ENCODE results near the gene MOCS3. TPM values are rescaled to one million over a fixed set of nuclear protein-coding genes. Genes with fewer than 3 reads are reported as not detected.
A peak's percentile ranks its signal among the peaks of the same experiment; 100 is the strongest.

MOCS3 gene
- total and polyA plus RNA-seq, 10 of the 15 experiments (the other 5 are each of a cell fraction or from before 2014, with no cell fraction given): 0.87 to 5.9 (median 3.6) TPM

- Histone ChIP-seq H3K4me3 (peak overlapping the region; percentile 94), H4K20me1 (ENCODE audit: control insufficient read depth, insufficient read depth) (no peaks in the 10 kb centered on the region), H3K36me3 (ENCODE audit: control insufficient read depth in 2 of 2, insufficient read depth in 2 of 2, low read length in 1 of 2) (peaks cover 0 to 19% of the 10 kb centered on the region in 2 experiments; a peak in 1 of 4 replicates), H2AFZ (ENCODE audit: control insufficient read depth, low read depth, low read length) (no peak overlapping the region), H3K27me3 (replicated peaks in 1 of 2; ENCODE audit: control insufficient read depth in 2 of 2, insufficient read depth in 2 of 2, low read length in 1 of 2) (no peaks in the 10 kb centered on the region), H3K9me3 (replicated peaks; ENCODE audit: control insufficient read depth, insufficient read depth, low read length) (no peaks in the 10 kb centered on the region), H3K4me2 (ENCODE audit: control insufficient read depth, insufficient read depth) (0 out of 2 replicates have a peak overlapping the region, but pooled peaks have one; percentile 62), H3K9ac (ENCODE audit: control insufficient read depth, insufficient read depth, low read length) (peak overlapping the region; percentile 91), H3K79me2 (ENCODE audit: control insufficient read depth, insufficient read depth, low read length) (peaks cover 52% of the 10 kb centered on the region), H3K27ac (ENCODE audit: control insufficient read depth, insufficient read depth) (peak overlapping the region; percentile 79), H3K4me1 (ENCODE audit: control insufficient read depth, insufficient read depth, low read length) (peaks cover 5% of the 10 kb centered on the region; the same call in 1 of the 2 replicates)
- WGBS (ENCODE audit: insufficient coverage, insufficient replicate concordance, low lambda C conversion rate, missing lambda C conversion rate): under 1% methylated on average over 17 of the region's 79 CpGs
- ChIA-PET CTCF (interaction anchor here (0.6 to 13.0 kb wide), 26 partner anchors 11 to 447 kb away, joined by 3 to 336 read pairs (median 7); partner anchors contain the start of genes BCAS4, DPM1 and MOCS3), SMC1A (ENCODE audit: uncharacterized antibody, unreplicated experiment) (interaction anchor here (1.2 to 8.2 kb wide), 17 partner anchors 10 to 137 kb away, joined by 4 to 90 read pairs (median 7); partner anchors contain the start of genes BCAS4, DPM1 and MOCS3), POLR2A (interaction anchor here (0.9 to 6.0 kb wide), 12 partner anchors 13 to 140 kb away, joined by 3 to 67 read pairs (median 8); partner anchors contain the start of genes BCAS4, DPM1 and MOCS3), RAD21 (ENCODE audit: unreplicated experiment) (interaction anchor here (0.6 to 7.6 kb wide), 18 partner anchors 10 to 781 kb away, joined by 3 to 125 read pairs (median 8); partner anchors contain the start of genes BCAS4, DPM1 and MOCS3)
- DNase-seq (ENCODE audit: low read depth, low spot score) (no peak), FAIRE-seq (no peak), ATAC-seq (peak; percentile 4; the same call in 1 of the 3 replicates)
- TF ChIP-seq ZNF622 (IDR thresholded peaks at IDR 0.05) (no peak), SMARCA5 (IDR thresholded peaks at IDR 0.05) (0 out of 2 replicates have a peak, but pooled peaks have one; percentile 29), POLR2A (IDR thresholded peaks at IDR 0.05; ENCODE audit: low read depth, low read length) (peak; percentile 48; the same call in 1 of the 2 replicates), ESRRA (IDR thresholded peaks at IDR 0.05; ENCODE audit: low read length) (no peak)
- intact Hi-C loops (cut with micrococcal nuclease; ENCODE audit: unreplicated experiment): no loop called here
- no TSS peak for BruUV-seq (replicated peaks)
- in situ Hi-C loops (cut with MboI): no loop called here
Observed at GRCh38 chr20:50930139-50930975, 28.3 kb upstream of the MOCS3 start.

- peaks cover 0 to 21% of the 10 kb centered on the region in 2 experiments; a peak in 1 of 4 replicates for H3K36me3 ChIP-seq (ENCODE audit: control insufficient read depth in 2 of 2, insufficient read depth in 2 of 2, low read length in 1 of 2)
- H3K4me1 ChIP-seq (ENCODE audit: control insufficient read depth, insufficient read depth, low read length): peaks cover 5% of the 10 kb centered on the region; the same call in 1 of the 2 replicates
- in situ Hi-C loops (cut with MboI) (no loop called here), intact Hi-C loops (cut with micrococcal nuclease; ENCODE audit: unreplicated experiment) (loop anchor here (1.0 kb wide), 2 partner anchors 27 to 113 kb away; partner anchors contain the start of genes DPM1 and MOCS3)
- H3K27me3 ChIP-seq (replicated peaks in 1 of 2; ENCODE audit: control insufficient read depth in 2 of 2, insufficient read depth in 2 of 2, low read length in 1 of 2): no peaks in the 10 kb centered on the region
- no peak overlapping the region for H2AFZ ChIP-seq (ENCODE audit: control insufficient read depth, low read depth, low read length)
- ChIA-PET RAD21 (ENCODE audit: unreplicated experiment) (interaction anchor here (0.6 to 7.6 kb wide), 16 partner anchors 11 to 781 kb away, joined by 3 to 125 read pairs (median 4); partner anchors contain the start of genes BCAS4, DPM1 and MOCS3), POLR2A (interaction anchor here (0.9 to 6.0 kb wide), 11 partner anchors 10 to 136 kb away, joined by 3 to 67 read pairs (median 5); partner anchors contain the start of genes BCAS4, DPM1 and MOCS3), SMC1A (ENCODE audit: uncharacterized antibody, unreplicated experiment) (interaction anchor here (1.0 to 8.2 kb wide), 10 partner anchors 9 to 138 kb away, joined by 3 to 90 read pairs (median 6); partner anchors contain the start of genes BCAS4, DPM1 and MOCS3), CTCF (interaction anchor here (0.6 to 13.0 kb wide), 13 partner anchors 10 to 303 kb away, joined by 3 to 336 read pairs (median 6); partner anchors contain the start of genes BCAS4, DPM1 and MOCS3)
- no peak overlapping the region for H3K4me3 ChIP-seq
- TF ChIP-seq CTCF (IDR thresholded peaks at IDR 0.05 in 2 of 3, conservative IDR thresholded peaks at IDR 0.05 in 1 of 3; ENCODE audit: control insufficient read depth in 2 of 3, extremely low read depth in 1 of 3, insufficient read depth in 1 of 3, low read depth in 3 of 3, low read length in 3 of 3) (peak in 2 of 3 experiments; percentile 9 to 19; a peak in 1 of 6 replicates), CHD2 (IDR thresholded peaks at IDR 0.05; ENCODE audit: borderline replicate concordance, low read depth, low read length) (no peak; the same call in 1 of the 2 replicates), POLR2A (IDR thresholded peaks at IDR 0.05; ENCODE audit: low read depth, low read length) (peak; percentile 58; the same call in 1 of the 2 replicates), ZSCAN29 (IDR thresholded peaks at IDR 0.05) (0 out of 2 replicates have a peak, but pooled peaks have one; percentile 48), GATAD2B (conservative IDR thresholded peaks at IDR 0.05; ENCODE audit: low read depth) (no peak), YY1 (IDR thresholded peaks at IDR 0.05; ENCODE audit: low read depth, low read length) (0 out of 2 replicates have a peak, but pooled peaks have one; percentile 44), PML (IDR thresholded peaks at IDR 0.05; ENCODE audit: low read length) (no peak)
- H4K20me1 ChIP-seq (ENCODE audit: control insufficient read depth, insufficient read depth): no peaks in the 10 kb centered on the region
- H3K9me3 ChIP-seq (replicated peaks; ENCODE audit: control insufficient read depth, insufficient read depth, low read length): no peaks in the 10 kb centered on the region
- peaks cover 47% of the 10 kb centered on the region for H3K79me2 ChIP-seq (ENCODE audit: control insufficient read depth, insufficient read depth, low read length)
- peak overlapping the region; percentile 89 for H3K9ac ChIP-seq (ENCODE audit: control insufficient read depth, insufficient read depth, low read length)
- DNase-seq (ENCODE audit: low read depth, low spot score) (no peak), FAIRE-seq (no peak), ATAC-seq (peak; percentile 36)
- 0% methylated on average over 9 of the region's 45 CpGs for WGBS (ENCODE audit: insufficient coverage, insufficient replicate concordance, low lambda C conversion rate, missing lambda C conversion rate)
- H3K27ac ChIP-seq (ENCODE audit: control insufficient read depth, insufficient read depth): peak overlapping the region; percentile 97
- H3K4me2 ChIP-seq (ENCODE audit: control insufficient read depth, insufficient read depth): no peak overlapping the region
- no TSS peak for BruUV-seq (replicated peaks)
Observed at GRCh38 chr20:50930976-50931305, 27.7 kb upstream of the MOCS3 start.
